ENCODE results near the gene RFC4. TPM values are rescaled to one million over a fixed set of nuclear protein-coding genes. Genes with fewer than 3 reads are reported as not detected.

Gene RFC4
- total and polyA plus RNA-seq, 2 of the 8 experiments (the other 6 are each of a cell fraction or from before 2014, with no cell fraction given): 21.8 to 86.9 TPM

- no peak overlapping the region for H2BK15ac ChIP-seq (ENCODE audit: low read length)
- CTCF ChIA-PET (ENCODE audit: partially characterized antibody): interaction anchor here (0.7 to 1.5 kb wide), 3 partner anchors 8 to 304 kb away, joined by 3 to 6 read pairs (median 3); no protein-coding TSS in a partner anchor
- H2BK120ac ChIP-seq (replicated peaks; ENCODE audit: low read depth, low read length): no peak overlapping the region
- no peak overlapping the region for H3K23ac ChIP-seq (ENCODE audit: insufficient read length)
- H2BK12ac ChIP-seq (ENCODE audit: low read depth, low read length): no peak overlapping the region
- POLR2A ChIA-PET (ENCODE audit: partially characterized antibody): interaction anchor here (0.7 to 7.3 kb wide), 3 partner anchors 11 to 23 kb away, joined by 3 to 54 read pairs (median 4); partner anchors contain the start of gene EIF4A2
- H4K5ac ChIP-seq (ENCODE audit: insufficient read length, low read depth, low read length): no peak overlapping the region
- no peak overlapping the region for H3K4me3 ChIP-seq (ENCODE audit: extremely low read depth in 1 of 4, insufficient read depth in 2 of 4, low read depth in 3 of 4, low read length in 4 of 4)
- no peaks in the 10 kb centered on the region for H3K23me2 ChIP-seq (ENCODE audit: low read depth, low read length)
- H3K9me3 ChIP-seq (ENCODE audit: insufficient read depth in 2 of 2, low read depth in 1 of 2, low read length in 1 of 2): peaks cover 0 to 3% of the 10 kb centered on the region in 2 experiments; a peak in 1 of 4 replicates
- no peak overlapping the region for H3K27ac ChIP-seq (ENCODE audit: low read depth, low read length)
- no peak overlapping the region for H3K18ac ChIP-seq (ENCODE audit: extremely low read depth, low read length)
- H3K14ac ChIP-seq (ENCODE audit: insufficient read length): no peak overlapping the region
- H2AFZ ChIP-seq (ENCODE audit: low read length): no peak overlapping the region; the same call in 1 of the 2 replicates
- no peak for DNase-seq (ENCODE audit: low read depth in 1 of 2, low spot score in 2 of 2)
- no peak overlapping the region for H3K56ac ChIP-seq (replicated peaks; ENCODE audit: insufficient read length, low read depth, low read length)
- H3K79me2 ChIP-seq (ENCODE audit: control insufficient read depth in 1 of 2, insufficient read depth in 2 of 2, low read length in 2 of 2): no peaks in the 10 kb centered on the region
- no peaks in the 10 kb centered on the region for H3K4me1 ChIP-seq (replicated peaks in 1 of 4; ENCODE audit: control insufficient read depth in 3 of 4, insufficient read depth in 4 of 4, low read length in 3 of 4)
- no peak overlapping the region for H3K4me2 ChIP-seq (ENCODE audit: insufficient read depth in 1 of 2, low read depth in 2 of 2, low read length in 2 of 2)
- H3K79me1 ChIP-seq (ENCODE audit: low read depth, low read length): no peaks in the 10 kb centered on the region
- H2BK5ac ChIP-seq (ENCODE audit: low read depth, low read length): no peak overlapping the region
- no peak overlapping the region; the same call in 1 of the 2 replicates for H4K8ac ChIP-seq (ENCODE audit: extremely low read depth, insufficient read depth, low read length)
- H4K20me1 ChIP-seq (replicated peaks in 1 of 2; ENCODE audit: control insufficient read depth in 1 of 2, insufficient read depth in 2 of 2, low read length in 2 of 2): no peaks in the 10 kb centered on the region
- no peak overlapping the region for H2AK5ac ChIP-seq (ENCODE audit: low read depth, low read length)
- no peak overlapping the region; a peak in 2 of 7 replicates for H3K9ac ChIP-seq (replicated peaks in 1 of 4; ENCODE audit: extremely low read depth in 1 of 4, low read depth in 3 of 4, low read length in 3 of 4)
- H3K4ac ChIP-seq (replicated peaks; ENCODE audit: insufficient read length, low read depth, low read length): no peak overlapping the region
- 93% methylated on average over 8 of the region's 8 CpGs; no CpG with 5 or more reads in 1 of the 2 experiments for WGBS, 2 experiments (ENCODE audit: extremely low coverage in 1 of 2, insufficient coverage in 1 of 2, insufficient read length in 1 of 2, insufficient replicate concordance in 2 of 2, low coverage in 1 of 2, low lambda C conversion rate in 2 of 2, missing lambda C conversion rate in 1 of 2)
- H2BK20ac ChIP-seq (ENCODE audit: low read length): no peak overlapping the region
- no peaks in the 10 kb centered on the region for H3K36me3 ChIP-seq (ENCODE audit: control insufficient read depth in 2 of 4, insufficient read depth in 4 of 4, low read length in 3 of 4)
- no peak for FAIRE-seq
- no peaks in the 10 kb centered on the region for H3K27me3 ChIP-seq (replicated peaks in 1 of 4; ENCODE audit: control insufficient read depth in 3 of 4, extremely low read depth in 1 of 4, insufficient read depth in 3 of 4, low read length in 3 of 4)
- H4K91ac ChIP-seq (replicated peaks; ENCODE audit: insufficient read length, low read length): no peak overlapping the region
- TF ChIP-seq POLR2A (IDR thresholded peaks at IDR 0.05; ENCODE audit: control extremely low read depth in 1 of 2, low read depth in 2 of 2, low read length in 2 of 2) (no peak), CTCF (IDR thresholded peaks at IDR 0.05; ENCODE audit: control extremely low read depth in 1 of 3, insufficient read depth in 1 of 3, low read depth in 1 of 3, low read length in 3 of 3) (no peak), RXRA (IDR thresholded peaks at IDR 0.05; ENCODE audit: insufficient read depth, low read depth, low read length) (no peak), CEBPB (IDR thresholded peaks at IDR 0.05; ENCODE audit: low read depth, low read length) (no peak), SP1 (IDR thresholded peaks at IDR 0.05; ENCODE audit: low read depth, low read length) (no peak), CREB1 (IDR thresholded peaks at IDR 0.05) (no peak), CBX8 (IDR thresholded peaks at IDR 0.05; ENCODE audit: borderline replicate concordance, low read depth, low read length) (no peak), TEAD4 (IDR thresholded peaks at IDR 0.05; ENCODE audit: low read depth, low read length) (no peak), TAF1 (IDR thresholded peaks at IDR 0.05; ENCODE audit: low read depth, low read length) (no peak), E2F6 (IDR thresholded peaks at IDR 0.05) (no peak), SAP30 (IDR thresholded peaks at IDR 0.05; ENCODE audit: insufficient read depth, insufficient replicate concordance, low read length) (no peak)
These were observed 45.3 kb downstream of the RFC4 start for GRCh38 chr3:186760897-186761447.

Measured in H1 (cell line).